HG02642 (cell line): Measurements from ENCODE around the gene WWTR1.
A peak's percentile ranks its signal among the peaks of the same experiment; 100 is the strongest.

ENCODE experiments used
- ATAC-seq: cut with Tn5 transposase; IDR thresholded peaks from one replicate; pipeline ENCODE4 v1.9.1; 2021; ENCODE audit warnings: mild to moderate bottlenecking; ENCODE audit not compliant: unreplicated experiment, poor library complexity

Gene WWTR1

GRCh38 chr3:149655826-149656574 lies 1.8 kb downstream of the WWTR1 start:
- ATAC-seq = no peak

GRCh38 chr3:149654188-149654601 lies 3.6 kb downstream of the WWTR1 start:
- ATAC-seq = no peak

- no peak for ATAC-seq
Measured at GRCh38 chr3:149653564-149653963, 4.3 kb downstream of the WWTR1 start.

- no peak for ATAC-seq
Measured at GRCh38 chr3:149653136-149653535, 4.7 kb downstream of the WWTR1 start.

GRCh38 chr3:149650828-149651227 lies 7.0 kb downstream of the WWTR1 start:
- no peak for ATAC-seq

- no peak for ATAC-seq
Measured at GRCh38 chr3:149648525-149648924, 9.3 kb downstream of the WWTR1 start.

- ATAC-seq = no peak
Measured at GRCh38 chr3:149647812-149648211, 10.0 kb downstream of the WWTR1 start.

- peak; percentile 68 for ATAC-seq
Measured at GRCh38 chr3:149647285-149647684, 10.5 kb downstream of the WWTR1 start.

GRCh38 chr3:149646181-149646766 lies 11.6 kb downstream of the WWTR1 start:
- no peak for ATAC-seq

- no peak for ATAC-seq
Measured at GRCh38 chr3:149643963-149644362, 13.9 kb downstream of the WWTR1 start.

GRCh38 chr3:149643482-149643798 lies 14.4 kb downstream of the WWTR1 start:
- no peak for ATAC-seq

GRCh38 chr3:149640976-149641728 lies 16.7 kb downstream of the WWTR1 start:
- no peak for ATAC-seq

- no peak for ATAC-seq
Measured at GRCh38 chr3:149639093-149639486, 18.7 kb downstream of the WWTR1 start.

GRCh38 chr3:149638228-149639092 lies 19.4 kb downstream of the WWTR1 start:
- ATAC-seq = no peak

GRCh38 chr3:149635396-149635795 lies 22.4 kb downstream of the WWTR1 start:
- ATAC-seq = no peak

GRCh38 chr3:149634573-149634972 lies 23.3 kb downstream of the WWTR1 start:
- no peak for ATAC-seq

- no peak for ATAC-seq
Measured at GRCh38 chr3:149634072-149634471, 23.8 kb downstream of the WWTR1 start.

- no peak for ATAC-seq
Measured at GRCh38 chr3:149632225-149632624, 25.6 kb downstream of the WWTR1 start.

GRCh38 chr3:149630806-149631205 lies 27.0 kb downstream of the WWTR1 start:
- ATAC-seq = no peak

- ATAC-seq = no peak
Measured at GRCh38 chr3:149628957-149629670, 28.7 kb downstream of the WWTR1 start.
